HepG2 (cell line): ENCODE results near the gene MTRFR. TPM values are rescaled to one million over a fixed set of nuclear protein-coding genes. Genes with fewer than 3 reads are reported as not detected.

Source experiments
- ATAC-seq: fragments of 200-7000 bp; cut with Tn5 transposase; 3 replicates; pipeline ENCODE4 v1.9.1; 2020; ENCODE audit warnings: mild to moderate bottlenecking, moderate library complexity
- BruUV-seq: library from RNA; stranded (reverse); fragments of 400-500 nt; replicated peaks from 2 replicates; lab custom pipeline; 2021; lab: Mats Ljungman, UMichigan
- CTCF ChIA-PET: fragments of 300-600 bp; formaldehyde crosslinking; extraction: SDS; loops from one replicate; lab custom pipeline; 2021; ENCODE audit warnings: low total read pairs, inconsistent platforms, low intra/inter-chr PET ratio; lab: Yijun Ruan, JAX
- POLR2A ChIA-PET: fragments of 350-600 bp; sonication (Branson Sonifier 250); formaldehyde crosslinking; loops from one replicate; lab custom pipeline; 2020; ENCODE audit warnings: antibody characterized with exemption, inconsistent platforms; lab: Yijun Ruan, JAX
- DNase-seq: peaks from one replicate; pipeline ENCODE4 v3.0.0-alpha.2; 2015; ENCODE audit warnings: low spot score
- FAIRE-seq: peaks from 3 replicates; lab custom pipeline; 2011; peaks lifted over from hg19 to GRCh38; lab: Jason Lieb, UNC
- H2AFZ ChIP-seq: one replicate; pipeline ENCODE4 v1.6.1; 2011; ENCODE audit warnings: low read length, inconsistent platforms
- H3K27ac ChIP-seq: fragments of 300-600 bp; 3 replicates; pipeline ENCODE4 v1.8.0; 2011; ENCODE audit warnings: mixed run types, mild to moderate bottlenecking, mixed read lengths, low read length, inconsistent platforms; ENCODE audit not compliant: insufficient read depth; ENCODE audit errors: extremely low read length
- H3K27me3 ChIP-seq, 2 experiments: fragments of 200-600 bp in 1 of 2; 2 replicates in 1 of 2; 3 replicates in 1 of 2; pipeline versions ENCODE4 v1.6.0 to v1.8.0; 2011; ENCODE audit warnings: low read length in 2 of 2, mild to moderate bottlenecking in 2 of 2, moderate library complexity in 2 of 2, inconsistent platforms in 1 of 2; ENCODE audit not compliant: insufficient read depth in 2 of 2, control insufficient read depth in 1 of 2
- H3K36me3 ChIP-seq, 2 experiments: fragments of 200-600 bp in 1 of 2; replicated peaks in 1 of 2; 2 replicates in 1 of 2; 3 replicates in 1 of 2; pipeline versions ENCODE4 v1.5.1 to v1.8.0; 2011; ENCODE audit warnings: low read length in 2 of 2, inconsistent platforms in 1 of 2; ENCODE audit not compliant: insufficient read depth in 2 of 2, control insufficient read depth in 1 of 2
- H3K4me1 ChIP-seq: 2 replicates; pipeline ENCODE4 v1.5.1; 2012; ENCODE audit warnings: low read length, inconsistent platforms; ENCODE audit not compliant: insufficient read depth
- H3K4me2 ChIP-seq: 2 replicates; pipeline ENCODE4 v1.6.0; 2011; ENCODE audit warnings: low read depth, low read length, inconsistent platforms
- H3K4me3 ChIP-seq, 3 experiments: fragments of 200-600 bp in 1 of 3; sonication (generic), shearing (Covaris generic) in 1 of 3; replicated peaks in 1 of 3; 2 replicates each; pipeline ENCODE4 v1.5.1; 2011 to 2016; ENCODE audit warnings: low read length in 3 of 3, inconsistent platforms in 2 of 3, low read depth in 2 of 3, mild to moderate bottlenecking in 2 of 3, control low read depth in 1 of 3, mixed read lengths in 1 of 3; ENCODE audit not compliant: insufficient read depth in 1 of 3
- H3K79me2 ChIP-seq: one replicate; pipeline ENCODE4 v1.6.1; 2011; ENCODE audit warnings: low read length, inconsistent platforms; ENCODE audit not compliant: insufficient read depth
- H3K9ac ChIP-seq: 2 replicates; pipeline ENCODE4 v1.6.0; 2011; ENCODE audit warnings: mild to moderate bottlenecking, low read depth, low read length, inconsistent platforms; ENCODE audit not compliant: insufficient read depth
- H3K9me3 ChIP-seq: 2 replicates; pipeline ENCODE4 v1.5.1; 2012; ENCODE audit warnings: mild to moderate bottlenecking, low read length
- H4K20me1 ChIP-seq: 2 replicates; pipeline ENCODE4 v1.6.0; 2011; ENCODE audit warnings: inconsistent platforms, mild to moderate bottlenecking, low read length, moderate library complexity; ENCODE audit not compliant: insufficient read depth
- AKNA ChIP-seq: sonication (generic); formaldehyde crosslinking; IDR thresholded peaks from 2 replicates; pipeline ENCODE4 v1.4.0; 2020; ENCODE audit warnings: missing genetic modification reagents, borderline replicate concordance
- ERF ChIP-seq: IDR thresholded peaks from 2 replicates; pipeline ENCODE4 v1.6.1; 2018; ENCODE audit warnings: missing biosample characterization, missing genetic modification reagents
- RBAK ChIP-seq: sonication (generic); formaldehyde crosslinking; IDR thresholded peaks from 2 replicates; pipeline ENCODE4 v1.5.1; 2020; ENCODE audit warnings: mild to moderate bottlenecking, missing genetic modification reagents
- WGBS: methylation state at CpG from one replicate; pipeline ENCODE4 v1.1.6; 2017; ENCODE audit warnings: low lambda C conversion rate; 5-methylcytosine and 5-hydroxymethylcytosine counted together
- in situ Hi-C: cut with HindIII; loops from 2 replicates; pipeline ENCODE4 v1.10.0; 2017; ENCODE audit warnings: low pct_unique_long_range_greater_than_20kb; ENCODE audit not compliant: extremely low pct_ligation_motif_present
- intact Hi-C: fragments of 100-400 bp; cut with micrococcal nuclease; formaldehyde crosslinking; loops from one replicate; pipeline ENCODE4 v1.10.0; 2022; ENCODE audit not compliant: unreplicated experiment
- polyA plus RNA-seq, 8 experiments: library from polyadenylated mRNA; depleted of rRNA in 3 of 8; stranded (reverse) in 7 of 8; unstranded in 1 of 8; fragments of >200 nt; fragmentation: Illumina TruSeq in 4 of 8; extraction: Trizol in 4 of 8; gene quantifications; 2 replicates each; pipeline versions ENCODE4 v1.2.1 to v1.2.3, GENCODE V29; 2011 to 2016; ENCODE audit warnings: low read depth in 4 of 8, missing spikeins in 1 of 8, mixed read lengths in 1 of 8; ENCODE audit not compliant: insufficient read depth in 1 of 8
- total RNA-seq, 5 experiments: library from RNA; depleted of rRNA; stranded (reverse); fragments of >200 nt; fragmentation: Illumina TruSeq; extraction: Trizol; gene quantifications; 2 replicates each; pipeline ENCODE4 v1.2.3, GENCODE V29; 2016; ENCODE audit warnings: low read depth in 1 of 5

Gene MTRFR
- total and polyA plus RNA-seq, 2 of the 13 experiments (the other 11 are each of a cell fraction or from before 2014, with no cell fraction given), result 7.1 to 9.9 TPM

GRCh38 chr12:123286652-123287373, 53.6 kb downstream of the MTRFR start:
- CTCF ChIA-PET, result no interaction called here
- POLR2A ChIA-PET, result no interaction called here
- H3K27ac ChIP-seq, result no peak overlapping the region
- H3K9me3 ChIP-seq, result no peaks in the 10 kb centered on the region
- no peak for FAIRE-seq
- no peaks in the 10 kb centered on the region for H4K20me1 ChIP-seq
- H3K36me3 ChIP-seq, result peaks cover 1 to 20% of the 10 kb centered on the region in 2 experiments; a peak in 4 of 5 replicates
- ATAC-seq, result peak; percentile 41
- in situ Hi-C loops, result no loop called here
- H3K79me2 ChIP-seq, result no peaks in the 10 kb centered on the region
- peaks cover 18% of the 10 kb centered on the region for H3K4me1 ChIP-seq
- 70% methylated on average over 9 of the region's 9 CpGs for WGBS
- intact Hi-C loops, result no loop called here
- H3K27me3 ChIP-seq, result no peaks in the 10 kb centered on the region
- H3K4me3 ChIP-seq, result no peak overlapping the region
- TF ChIP-seq AKNA (no peak), ERF (CRISPR knock-in tag) (no peak), RBAK (CRISPR knock-in tag) (no peak)
- no peak for DNase-seq
- no peak overlapping the region for H3K4me2 ChIP-seq
- H3K9ac ChIP-seq, result no peak overlapping the region
- H2AFZ ChIP-seq, result no peak overlapping the region
- no TSS peak for BruUV-seq
